HepG2 (cell line): Measurements from ENCODE around the gene PDE8B. TPM values are rescaled to one million over a fixed set of nuclear protein-coding genes. Genes with fewer than 3 reads are reported as not detected.

ENCODE experiments used
- ARID5B ChIP-seq: IDR thresholded peaks from 2 replicates; pipeline ENCODE4 v1.4.0; 2020; ENCODE audit warnings: mild to moderate bottlenecking, missing genetic modification reagents
- ATF4 ChIP-seq, 2 experiments: fragments of 450-650 bp in 1 of 2; sonication (generic) in 1 of 2; formaldehyde crosslinking; IDR thresholded peaks; 2 replicates each; pipeline versions ENCODE4 v1.5.0 to v1.8.0; 2020 to 2022; ENCODE audit warnings: mild to moderate bottlenecking in 1 of 2, missing genetic modification reagents in 1 of 2
- BCL6 ChIP-seq: IDR thresholded peaks from 2 replicates; pipeline ENCODE4 v1.6.1; 2016; ENCODE audit warnings: missing genetic modification reagents, missing compliant biosample characterization
- CEBPG ChIP-seq: IDR thresholded peaks from 2 replicates; pipeline ENCODE4 v1.6.1; 2016
- EP300 ChIP-seq, 3 experiments: sonication (generic) in 1 of 3; formaldehyde crosslinking in 1 of 3; IDR thresholded peaks; 2 replicates each; pipeline versions ENCODE4 v1.5.1 to v1.6.1; 2011 to 2020; ENCODE audit warnings: low read depth in 2 of 3, low read length in 2 of 3, borderline replicate concordance in 1 of 3, improper control_type of control experiment in 1 of 3, mild to moderate bottlenecking in 1 of 3, missing genetic modification reagents in 1 of 3, moderate library complexity in 1 of 3
- GATAD2A ChIP-seq: IDR thresholded peaks from 2 replicates; pipeline ENCODE4 v1.6.1; 2016
- GFI1 ChIP-seq: sonication (generic); formaldehyde crosslinking; IDR thresholded peaks from 2 replicates; pipeline ENCODE4 v1.5.0; 2020; ENCODE audit warnings: missing genetic modification reagents, mild to moderate bottlenecking, borderline replicate concordance
- HMG20A ChIP-seq: IDR thresholded peaks from 2 replicates; pipeline ENCODE4 v1.6.1; 2016; ENCODE audit warnings: borderline replicate concordance
- HNF4G ChIP-seq, 2 experiments: sonication (generic) in 1 of 2; formaldehyde crosslinking in 1 of 2; IDR thresholded peaks; 2 replicates each; pipeline versions ENCODE4 v1.4.0 to v1.6.1; 2011 to 2020; ENCODE audit warnings: borderline replicate concordance in 2 of 2, low read depth in 2 of 2, mild to moderate bottlenecking in 2 of 2, low read length in 1 of 2, missing genetic modification reagents in 1 of 2, moderate library complexity in 1 of 2
- IRF1 ChIP-seq: sonication (generic); formaldehyde crosslinking; IDR thresholded peaks from 2 replicates; pipeline ENCODE4 v1.4.0; 2020; ENCODE audit warnings: low read depth, mild to moderate bottlenecking, missing genetic modification reagents
- NR2F6 ChIP-seq, 2 experiments: IDR thresholded peaks; 2 replicates each; pipeline ENCODE4 v1.6.1; 2016; ENCODE audit warnings: antibody characterized with exemption in 1 of 2, mild to moderate bottlenecking in 1 of 2
- PHF21A ChIP-seq: sonication (generic); formaldehyde crosslinking; IDR thresholded peaks from 2 replicates; pipeline ENCODE4 v1.5.0; 2020; ENCODE audit warnings: mild to moderate bottlenecking, missing genetic modification reagents
- RBM39 ChIP-seq: fragments of 200-400 bp; formaldehyde crosslinking; IDR thresholded peaks from one replicate; pipeline ENCODE4 v1.6.1; 2018; ENCODE audit warnings: antibody characterized with exemption, mild to moderate bottlenecking, low read depth, low read length; ENCODE audit not compliant: poor library complexity, severe bottlenecking
- SALL1 ChIP-seq: sonication (generic); formaldehyde crosslinking; IDR thresholded peaks from 2 replicates; pipeline ENCODE4 v1.8.0; 2022; ENCODE audit warnings: mild to moderate bottlenecking, missing genetic modification reagents
- SOX5 ChIP-seq: IDR thresholded peaks from 2 replicates; pipeline ENCODE4 v1.6.1; 2016; ENCODE audit warnings: borderline replicate concordance
- SOX6 ChIP-seq, 2 experiments: fragments of 450-650 bp in 1 of 2; sonication (generic) in 1 of 2; formaldehyde crosslinking in 1 of 2; IDR thresholded peaks; 2 replicates each; pipeline versions ENCODE4 v1.4.0 to v1.6.1; 2017 to 2020; ENCODE audit warnings: antibody characterized with exemption in 1 of 2, mild to moderate bottlenecking in 1 of 2, missing genetic modification reagents in 1 of 2
- TAF15 ChIP-seq: fragments of 200-400 bp; formaldehyde crosslinking; IDR thresholded peaks from one replicate; pipeline ENCODE4 v1.6.1; 2018; ENCODE audit warnings: mild to moderate bottlenecking, low read depth, low read length; ENCODE audit not compliant: poor library complexity, severe bottlenecking
- TCF7 ChIP-seq: sonication (generic); IDR thresholded peaks from 2 replicates; pipeline ENCODE4 v1.6.1; 2016; ENCODE audit warnings: antibody characterized with exemption, low read depth
- YEATS2 ChIP-seq: sonication (generic); formaldehyde crosslinking; IDR thresholded peaks from 2 replicates; pipeline ENCODE4 v1.4.0; 2020; ENCODE audit warnings: missing genetic modification reagents, borderline replicate concordance
- ZKSCAN8 ChIP-seq: IDR thresholded peaks from 2 replicates; pipeline ENCODE4 v1.6.1; 2016; ENCODE audit warnings: borderline replicate concordance, missing genetic modification reagents, missing compliant biosample characterization
- ZNF556 ChIP-seq: sonication (generic); formaldehyde crosslinking; IDR thresholded peaks from 2 replicates; pipeline ENCODE4 v1.4.0; 2020; ENCODE audit warnings: mild to moderate bottlenecking, missing genetic modification reagents, borderline replicate concordance
- ZNF782 ChIP-seq: sonication (generic); formaldehyde crosslinking; IDR thresholded peaks from 2 replicates; pipeline ENCODE4 v1.4.0; 2020; ENCODE audit warnings: missing genetic modification reagents, mild to moderate bottlenecking, borderline replicate concordance
- polyA plus RNA-seq, 8 experiments: library from polyadenylated mRNA; depleted of rRNA in 3 of 8; stranded (reverse) in 7 of 8; unstranded in 1 of 8; fragments of >200 nt; fragmentation: Illumina TruSeq in 4 of 8; extraction: Trizol in 4 of 8; gene quantifications; 2 replicates each; pipeline versions ENCODE4 v1.2.1 to v1.2.3, GENCODE V29; 2011 to 2016; ENCODE audit warnings: low read depth in 4 of 8, missing spikeins in 1 of 8, mixed read lengths in 1 of 8; ENCODE audit not compliant: insufficient read depth in 1 of 8
- total RNA-seq, 5 experiments: library from RNA; depleted of rRNA; stranded (reverse); fragments of >200 nt; fragmentation: Illumina TruSeq; extraction: Trizol; gene quantifications; 2 replicates each; pipeline ENCODE4 v1.2.3, GENCODE V29; 2016; ENCODE audit warnings: low read depth in 1 of 5

The PDE8B gene
- total and polyA plus RNA-seq, 2 of the 13 experiments (the other 11 are each of a cell fraction or from before 2014, with no cell fraction given) = 0.07 TPM; not detected in 1

GRCh38 chr5:77425998-77426659, 215.6 kb downstream of the PDE8B start (continued):
- TF ChIP-seq SOX6 (IDR thresholded peaks at IDR 0.05) = no peak
- peak; percentile 39; the same call in 1 of the 2 replicates for TF ChIP-seq SOX6 (CRISPR knock-in tag; IDR thresholded peaks at IDR 0.05)
- peak; percentile 60; the same call in 1 of the 2 replicates for TF ChIP-seq HMG20A
- TF ChIP-seq ATF4 (CRISPR knock-in tag; IDR thresholded peaks at IDR 0.05) = peak in 1 of 2 experiments; percentile 75; a peak in 1 of 4 replicates
- no peak for TF ChIP-seq IRF1 (CRISPR knock-in tag)
- no peak for TF ChIP-seq ZNF556
- TF ChIP-seq YEATS2 = no peak
- TF ChIP-seq SOX5 (CRISPR knock-in tag) = peak; percentile 16; the same call in 1 of the 2 replicates
- TF ChIP-seq RBM39 = no peak
- peak; percentile 73 for TF ChIP-seq CEBPG (CRISPR knock-in tag)
- TF ChIP-seq EP300 (IDR thresholded peaks at IDR 0.05; ENCODE audit: low read depth in 2 of 2, low read length in 2 of 2) = peak in 1 of 2 experiments; percentile 68; a peak in 1 of 4 replicates
- no peak for TF ChIP-seq EP300 (CRISPR knock-in tag; IDR thresholded peaks at IDR 0.05; ENCODE audit: borderline replicate concordance)
- peak; percentile 32; the same call in 1 of the 2 replicates for TF ChIP-seq ARID5B (CRISPR knock-in tag)
- TF ChIP-seq ZKSCAN8 (CRISPR knock-in tag) = no peak
- peak; percentile 40; the same call in 1 of the 2 replicates for TF ChIP-seq SALL1 (CRISPR knock-in tag)
- TF ChIP-seq GFI1 (CRISPR knock-in tag) = peak; percentile 82
- 0 out of 2 replicates have a peak, but pooled peaks have one; percentile 37 for TF ChIP-seq PHF21A
- TF ChIP-seq TAF15 = no peak
- TF ChIP-seq BCL6 (CRISPR knock-in tag) = peak; percentile 77
- peak; percentile 26; the same call in 1 of the 2 replicates for TF ChIP-seq GATAD2A (CRISPR knock-in tag)
- TF ChIP-seq TCF7 = peak; percentile 47
- TF ChIP-seq NR2F6 (IDR thresholded peaks at IDR 0.05) = peak; percentile 55; the same call in 1 of the 2 replicates
- no peak for TF ChIP-seq NR2F6 (CRISPR knock-in tag; IDR thresholded peaks at IDR 0.05)
- no peak for TF ChIP-seq ZNF782 (CRISPR knock-in tag)
- peak; percentile 66 for TF ChIP-seq HNF4G (IDR thresholded peaks at IDR 0.05; ENCODE audit: borderline replicate concordance, low read depth, low read length)
- no peak for TF ChIP-seq HNF4G (CRISPR knock-in tag; IDR thresholded peaks at IDR 0.05; ENCODE audit: borderline replicate concordance, low read depth)
